IMR-90 (cell line): ENCODE measurements around the gene SIRT5. TPM values are rescaled to one million over a fixed set of nuclear protein-coding genes. Genes with fewer than 3 reads are reported as not detected.

Experiments used
- ATAC-seq: fragments of 200-7000 bp; cut with Tn5 transposase; 2 replicates; pipeline ENCODE4 v1.9.1; 2020; ENCODE audit warnings: low read depth, mild to moderate bottlenecking, moderate library complexity
- BruUV-seq: library from RNA; stranded (reverse); fragments of 400-500 nt; replicated peaks from 2 replicates; lab custom pipeline; 2021; lab: Mats Ljungman, UMichigan
- CTCF ChIA-PET: fragments of 300-600 bp; formaldehyde crosslinking; extraction: SDS; loops from one replicate; lab custom pipeline; 2021; ENCODE audit warnings: antibody characterized with exemption; lab: Yijun Ruan, JAX
- POLR2A ChIA-PET: fragments of 300-600 bp; sonication (Branson Sonifier 250); formaldehyde crosslinking; loops from one replicate; lab custom pipeline; 2022; ENCODE audit warnings: antibody characterized with exemption; ENCODE audit not compliant: unreplicated experiment; lab: Charles Lee
- DNase-seq: peaks from one replicate; pipeline ENCODE4 v3.0.0; 2013
- H2AFZ ChIP-seq: replicated peaks from 2 replicates; pipeline ENCODE3; 2013; ENCODE audit warnings: low read length, mild to moderate bottlenecking; ENCODE audit not compliant: poor library complexity
- H2AK5ac ChIP-seq: 2 replicates; pipeline ENCODE4 v1.6.1; 2013; ENCODE audit warnings: low read depth, low read length, inconsistent platforms
- H2AK9ac ChIP-seq: replicated peaks from 2 replicates; pipeline ENCODE3; 2013; ENCODE audit warnings: mild to moderate bottlenecking, low read depth, low read length, moderate library complexity; ENCODE audit not compliant: poor library complexity
- H2BK120ac ChIP-seq: 2 replicates; pipeline ENCODE4 v1.6.1; 2013; ENCODE audit warnings: low read depth, low read length, inconsistent platforms
- H2BK15ac ChIP-seq: 3 replicates; pipeline ENCODE4 v1.6.1; 2013; ENCODE audit warnings: low read depth, low read length, inconsistent platforms
- H2BK20ac ChIP-seq: 2 replicates; pipeline ENCODE4 v1.6.1; 2013; ENCODE audit warnings: low read depth, mild to moderate bottlenecking, inconsistent platforms, low read length, moderate library complexity
- H2BK5ac ChIP-seq: 2 replicates; pipeline ENCODE4 v1.6.1; 2013; ENCODE audit warnings: mild to moderate bottlenecking, low read depth, low read length, inconsistent platforms; ENCODE audit not compliant: poor library complexity, severe bottlenecking
- H3K14ac ChIP-seq: replicated peaks from 2 replicates; pipeline ENCODE4 v1.6.1; 2013; ENCODE audit warnings: low read depth, low read length, inconsistent platforms
- H3K18ac ChIP-seq: 2 replicates; pipeline ENCODE4 v1.6.1; 2013; ENCODE audit warnings: low read depth, low read length, control low read depth
- H3K23ac ChIP-seq: 2 replicates; pipeline ENCODE4 v1.6.1; 2013; ENCODE audit warnings: low read depth, low read length, inconsistent platforms
- H3K27ac ChIP-seq: 2 replicates; pipeline ENCODE4 v1.5.1; 2013; ENCODE audit warnings: mild to moderate bottlenecking, control low read depth, low read length; ENCODE audit not compliant: insufficient read depth
- H3K27me3 ChIP-seq: 2 replicates; pipeline ENCODE4 v1.6.1; 2013; ENCODE audit warnings: low read length; ENCODE audit not compliant: control insufficient read depth, insufficient read depth
- H3K36me3 ChIP-seq: 2 replicates; pipeline ENCODE4 v1.6.1; 2013; ENCODE audit warnings: low read length, mixed read lengths; ENCODE audit not compliant: control insufficient read depth, insufficient read depth
- H3K4ac ChIP-seq: 2 replicates; pipeline ENCODE4 v1.6.1; 2013; ENCODE audit warnings: low read depth, low read length, inconsistent platforms
- H3K4me1 ChIP-seq: 2 replicates; pipeline ENCODE4 v1.6.1; 2013; ENCODE audit warnings: low read length, mixed read lengths; ENCODE audit not compliant: control insufficient read depth, insufficient read depth
- H3K4me2 ChIP-seq: 2 replicates; pipeline ENCODE4 v1.6.1; 2013; ENCODE audit warnings: low read depth, mild to moderate bottlenecking, control low read depth, low read length, moderate library complexity
- H3K4me3 ChIP-seq: 2 replicates; pipeline ENCODE4 v1.5.1; 2013; ENCODE audit warnings: low read depth, mild to moderate bottlenecking, control low read depth, low read length, moderate library complexity; ENCODE audit not compliant: insufficient read depth
- H3K56ac ChIP-seq: 2 replicates; pipeline ENCODE4 v1.6.1; 2013; ENCODE audit warnings: low read length, inconsistent platforms; ENCODE audit not compliant: insufficient read depth; ENCODE audit errors: extremely low read depth
- H3K79me1 ChIP-seq, 2 experiments: 2 replicates each; pipeline ENCODE4 v1.6.1; 2013; ENCODE audit warnings: low read length in 2 of 2, inconsistent platforms in 1 of 2, low read depth in 1 of 2
- H3K9ac ChIP-seq: 2 replicates; pipeline ENCODE4 v1.6.1; 2013; ENCODE audit warnings: low read depth, low read length, control low read depth
- H3K9me1 ChIP-seq: 2 replicates; pipeline ENCODE4 v1.6.1; 2013; ENCODE audit warnings: low read length, inconsistent platforms; ENCODE audit not compliant: insufficient read depth
- H3K9me3 ChIP-seq: 2 replicates; pipeline ENCODE4 v1.6.1; 2013; ENCODE audit warnings: low read length; ENCODE audit not compliant: control insufficient read depth, insufficient read depth
- H4K20me1 ChIP-seq: 2 replicates; pipeline ENCODE4 v1.6.1; 2013; ENCODE audit warnings: low read length, inconsistent platforms; ENCODE audit not compliant: insufficient read depth
- H4K5ac ChIP-seq: 2 replicates; pipeline ENCODE4 v1.6.1; 2013; ENCODE audit warnings: mild to moderate bottlenecking, low read depth, low read length, control low read depth
- H4K8ac ChIP-seq, 2 experiments: 2 replicates each; pipeline ENCODE4 v1.6.1; 2013; ENCODE audit warnings: low read depth in 2 of 2, low read length in 2 of 2, control low read depth in 1 of 2, inconsistent platforms in 1 of 2
- H4K91ac ChIP-seq: 2 replicates; pipeline ENCODE4 v1.6.1; 2013; ENCODE audit warnings: low read depth, low read length, inconsistent platforms; ENCODE audit not compliant: insufficient read depth
- CEBPB ChIP-seq: IDR thresholded peaks from 2 replicates; pipeline ENCODE4 v1.6.1; 2012; ENCODE audit warnings: low read depth, low read length, improper control_type of control experiment
- ELK1 ChIP-seq: fragments of 150-350 bp; IDR thresholded peaks from 2 replicates; pipeline ENCODE4 v1.6.1; 2016; ENCODE audit warnings: low read depth, mild to moderate bottlenecking, low read length, moderate library complexity, borderline replicate concordance
- MAFK ChIP-seq: IDR thresholded peaks from 2 replicates; pipeline ENCODE4 v1.6.1; 2012; ENCODE audit warnings: low read depth, low read length, improper control_type of control experiment
- MAZ ChIP-seq: IDR thresholded peaks from 2 replicates; pipeline ENCODE4 v1.6.1; 2012; ENCODE audit warnings: low read depth, mild to moderate bottlenecking, low read length, improper control_type of control experiment, moderate library complexity, borderline replicate concordance
- RAD21 ChIP-seq: IDR thresholded peaks from 2 replicates; pipeline ENCODE4 v1.6.1; 2012; ENCODE audit warnings: low read length, improper control_type of control experiment
- SMC3 ChIP-seq: fragments of 150-350 bp; IDR thresholded peaks from 2 replicates; pipeline ENCODE4 v1.6.1; 2016; ENCODE audit warnings: low read depth, mild to moderate bottlenecking, antibody characterized with exemption, low read length, moderate library complexity
- WGBS, 2 experiments: methylation state at CpG; one replicate each; pipeline versions ENCODE4 v1.1.5 to v1.1.7; 2013; ENCODE audit warnings: missing lambda C conversion rate in 2 of 2; ENCODE audit not compliant: insufficient read length in 1 of 2; ENCODE audit errors: extremely low coverage in 2 of 2; 5-methylcytosine and 5-hydroxymethylcytosine counted together
- dilution Hi-C: fragments of 300-500 bp; cut with HindIII; formaldehyde crosslinking; loops from one replicate; pipeline ENCODE4 v1.14.3; 2018; ENCODE audit warnings: low sequenced_read_pairs; ENCODE audit not compliant: unreplicated experiment
- in situ Hi-C: fragments of 300-500 bp; cut with MboI; formaldehyde crosslinking; loops from 3 replicates; pipeline ENCODE4 v1.14.3; 2019; ENCODE audit warnings: low sequenced_read_pairs, inconsistent platforms, mixed read lengths
- intact Hi-C: fragments of 100-400 bp; cut with micrococcal nuclease; formaldehyde crosslinking; loops from 2 replicates; pipeline ENCODE4 v1.10.0; 2022
- polyA plus RNA-seq, 3 experiments: library from polyadenylated mRNA; depleted of rRNA; stranded (reverse); fragments of >200 nt; gene quantifications; 2 replicates each; pipeline ENCODE4 v1.2.3, GENCODE V29; 2012; ENCODE audit warnings: low replicate concordance in 1 of 3
- total RNA-seq: library from RNA; depleted of rRNA; stranded (reverse); fragments of >200 nt; gene quantifications from 2 replicates; pipeline ENCODE4 v1.2.3, GENCODE V29; 2012

SIRT5 gene
- total and polyA plus RNA-seq, 2 of the 4 experiments (the other 2 are of a cell fraction), result 4.7 to 5.2 TPM

GRCh38 chr6:13572240-13572639 is 2.2 kb upstream of the SIRT5 start:
- no TSS peak for BruUV-seq
- Histone ChIP-seq H3K14ac (no peak overlapping the region), H4K8ac (no peak overlapping the region), H3K4me1 (no peaks in the 10 kb centered on the region; the same call in 1 of the 2 replicates), H2BK15ac (no peak overlapping the region), H3K23ac (no peak overlapping the region), H3K79me1 (peaks cover 7 to 13% of the 10 kb centered on the region in 2 experiments; a peak in 3 of 4 replicates), H3K27me3 (peaks cover 8% of the 10 kb centered on the region), H3K9me3 (no peaks in the 10 kb centered on the region), H2BK120ac (no peak overlapping the region), H4K5ac (no peak overlapping the region), H3K4ac (no peak overlapping the region), H2AK9ac (no peak overlapping the region), H4K20me1 (no peaks in the 10 kb centered on the region), H3K27ac (no peak overlapping the region), H3K36me3 (no peaks in the 10 kb centered on the region), H2BK5ac (no peak overlapping the region), H3K9me1 (no peaks in the 10 kb centered on the region; the same call in 1 of the 2 replicates), H3K4me2 (no peak overlapping the region), H3K18ac (no peak overlapping the region), H2BK20ac (no peak overlapping the region), H2AK5ac (no peak overlapping the region), H3K9ac (no peak overlapping the region), H2AFZ (no peak overlapping the region), H3K4me3 (no peak overlapping the region), H3K56ac (no peak overlapping the region), H4K91ac (no peak overlapping the region)
- DNase-seq (no peak), ATAC-seq (no peak)
- no peak for TF ChIP-seq MAFK
- TF ChIP-seq ELK1, result no peak
- TF ChIP-seq MAZ, result no peak
- TF ChIP-seq CEBPB, result no peak
- no peak for TF ChIP-seq RAD21
- no peak for TF ChIP-seq SMC3
- ChIA-PET CTCF (no interaction called here), POLR2A (no interaction called here)
- dilution Hi-C loops (no loop called here), intact Hi-C loops (no loop called here), in situ Hi-C loops (no loop called here)
- 91% methylated on average over 6 of the region's 7 CpGs; no CpG with 5 or more reads in 1 of the 2 experiments for WGBS, 2 experiments
